K562 (cell line): Measurements from ENCODE around the gene NDUFAF2. TPM values are rescaled to one million over a fixed set of nuclear protein-coding genes. Genes with fewer than 3 reads are reported as not detected.

Source experiments
- ARID1B ChIP-seq: fragments of 450-650 bp; IDR thresholded peaks from 2 replicates; pipeline ENCODE4 v1.6.1; 2016; ENCODE audit warnings: antibody characterized with exemption, mild to moderate bottlenecking, inconsistent platforms
- ARID3A ChIP-seq: IDR thresholded peaks from 2 replicates; pipeline ENCODE4 v1.6.1; 2012; ENCODE audit warnings: low read depth, low read length, improper control_type of control experiment, borderline replicate concordance
- BCL6 ChIP-seq: fragments of 250-450 bp; sonication (Bioruptor Pico); IDR thresholded peaks from 2 replicates; pipeline ENCODE4 v1.4.0; 2020
- CBX5 ChIP-seq: IDR thresholded peaks from 2 replicates; pipeline ENCODE4 v1.6.1; 2014; ENCODE audit warnings: low read depth, borderline replicate concordance
- CHD2 ChIP-seq: IDR thresholded peaks from 2 replicates; pipeline ENCODE4 v1.6.1; 2011; ENCODE audit warnings: low read depth, low read length
- ELF4 ChIP-seq: fragments of 450-650 bp; formaldehyde crosslinking; IDR thresholded peaks from 2 replicates; pipeline ENCODE4 v1.4.0; 2022; ENCODE audit warnings: missing genetic modification characterization
- ETS1 ChIP-seq: conservative IDR thresholded peaks from 2 replicates; pipeline ENCODE4 v1.6.1; 2011; ENCODE audit warnings: low read depth, mild to moderate bottlenecking, low read length; ENCODE audit not compliant: control insufficient read depth
- HOXB6 ChIP-seq: fragments of 250-450 bp; sonication (Bioruptor Pico); IDR thresholded peaks from 2 replicates; pipeline ENCODE4 v1.5.1; 2022; ENCODE audit warnings: mild to moderate bottlenecking, borderline replicate concordance
- KAT2B ChIP-seq: IDR thresholded peaks from one replicate; pipeline ENCODE4 v1.6.1; 2012; ENCODE audit warnings: low read depth, mild to moderate bottlenecking, control low read depth, inconsistent platforms, low read length, moderate library complexity
- KDM1A ChIP-seq, 2 experiments: fragments of 450-650 bp; IDR thresholded peaks; 2 replicates each; pipeline ENCODE4 v1.6.1; 2016; ENCODE audit warnings: mild to moderate bottlenecking in 2 of 2
- MAX ChIP-seq: sonication (generic); formaldehyde crosslinking; IDR thresholded peaks from 2 replicates; pipeline ENCODE4 v1.9.0; 2022; ENCODE audit warnings: mild to moderate bottlenecking, missing genetic modification reagents
- NCOA2 ChIP-seq, 2 experiments: fragments of 450-650 bp; IDR thresholded peaks; 2 replicates each; pipeline ENCODE4 v1.6.1; 2018; ENCODE audit warnings: mild to moderate bottlenecking in 2 of 2, moderate library complexity in 1 of 2; ENCODE audit not compliant: partially characterized antibody in 2 of 2
- NCOA4 ChIP-seq: fragments of 450-650 bp; IDR thresholded peaks from 2 replicates; pipeline ENCODE4 v1.6.1; 2018; ENCODE audit warnings: mild to moderate bottlenecking; ENCODE audit not compliant: partially characterized antibody
- NEUROD1 ChIP-seq: fragments of 150-350 bp; IDR thresholded peaks from 2 replicates; pipeline ENCODE4 v1.6.1; 2014; ENCODE audit warnings: borderline replicate concordance, low read length, low read depth; ENCODE audit not compliant: partially characterized antibody
- PRPF4 ChIP-seq: fragments of 200-400 bp; formaldehyde crosslinking; IDR thresholded peaks from one replicate; pipeline ENCODE4 v1.6.1; 2017; ENCODE audit warnings: low read length, low read depth, mild to moderate bottlenecking; ENCODE audit not compliant: insufficient read depth, poor library complexity, severe bottlenecking
- SMARCA4 ChIP-seq: fragments of 450-650 bp; IDR thresholded peaks from 2 replicates; pipeline ENCODE4 v1.6.1; 2016
- STAT6 ChIP-seq: sonication (generic); formaldehyde crosslinking; IDR thresholded peaks from 2 replicates; pipeline ENCODE4 v1.8.1; 2023; ENCODE audit warnings: mild to moderate bottlenecking, missing genetic modification reagents
- TCF3 ChIP-seq: sonication (generic); formaldehyde crosslinking; IDR thresholded peaks from 2 replicates; pipeline ENCODE4 v1.4.0; 2020; ENCODE audit warnings: mild to moderate bottlenecking, missing genetic modification reagents
- TEAD1 ChIP-seq, 2 experiments: fragments of 450-650 bp in 1 of 2; sonication (generic) in 1 of 2; formaldehyde crosslinking; IDR thresholded peaks; 2 replicates each; pipeline versions ENCODE4 v1.4.0 to v1.8.0; 2020 to 2022; ENCODE audit warnings: mild to moderate bottlenecking in 2 of 2, missing genetic modification reagents in 1 of 2
- ZC3H8 ChIP-seq: fragments of 450-650 bp; IDR thresholded peaks from 2 replicates; pipeline ENCODE4 v1.6.1; 2017
- ZNF395 ChIP-seq: fragments of 200-800 bp; sonication (Bioruptor generic); IDR thresholded peaks from 2 replicates; pipeline ENCODE4 v1.6.1; 2017; ENCODE audit warnings: missing genetic modification characterization, missing compliant biosample characterization
- polyA plus RNA-seq, 8 experiments: library from polyadenylated mRNA; depleted of rRNA in 4 of 8; stranded (reverse) in 5 of 8; unstranded in 3 of 8; fragments of >200 nt; fragmentation: Nextera tagmentation in 2 of 8; fragmentation: Illumina TruSeq in 1 of 8; extraction: Ambion mirVana in 2 of 8; extraction: Trizol in 1 of 8; gene quantifications; 2 replicates each; pipeline versions ENCODE4 v1.2.1 to v1.2.3, GENCODE V29; 2011 to 2014; ENCODE audit warnings: inconsistent platforms in 1 of 8, missing spikeins in 1 of 8
- total RNA-seq, 7 experiments: library from RNA; depleted of rRNA in 6 of 7; stranded (reverse); fragments of >200 nt in 6 of 7; fragmentation: Illumina TruSeq in 2 of 7; extraction: Trizol in 2 of 7; gene quantifications; 2 replicates each; pipeline versions ENCODE4 v1.2.1 to v1.2.3, GENCODE V29; 2011 to 2021; ENCODE audit warnings: low replicate concordance in 1 of 7

Gene NDUFAF2
- total and polyA plus RNA-seq, 9 of the 15 experiments (the other 6 are each of a cell fraction or from before 2014, with no cell fraction given), result 56.0 to 155 (median 95.9) TPM

GRCh38 chr5:60977956-60978737 lies 33.1 kb downstream of the NDUFAF2 start (continued):
- TF ChIP-seq SMARCA4 (0 out of 2 replicates have a peak, but pooled peaks have one; percentile 24), CBX5 (no peak), KAT2B (no peak), MAX (no peak), HOXB6 (CRISPR knock-in tag) (no peak), NCOA4 (no peak), ZC3H8 (no peak), ARID3A (no peak), PRPF4 (no peak), TCF3 (peak; percentile 38; the same call in 1 of the 2 replicates), NEUROD1 (no peak), ELF4 (CRISPR knock-in tag) (no peak), BCL6 (CRISPR knock-in tag) (no peak), ETS1 (no peak), KDM1A (IDR thresholded peaks at IDR 0.05) (no peak; a peak in 1 of 4 replicates), STAT6 (CRISPR knock-in tag) (no peak), ARID1B (peak; percentile 42; the same call in 1 of the 2 replicates), ZNF395 (CRISPR knock-in tag) (no peak), NCOA2 (IDR thresholded peaks at IDR 0.05; ENCODE audit: partially characterized antibody in 2 of 2) (no peak), TEAD1 (CRISPR knock-in tag; IDR thresholded peaks at IDR 0.05) (0 out of 4 replicates have a peak, but pooled peaks of 1 of the 2 experiments have one; percentile 27), CHD2 (no peak)
